GM15510 (cell line): ENCODE results near the gene ELL.
A peak's percentile ranks its signal among the peaks of the same experiment; 100 is the strongest.

ENCODE experiments used
- POLR2A ChIP-seq: IDR thresholded peaks from 3 replicates; pipeline ENCODE4 v1.6.1; 2011; ENCODE audit warnings: borderline replicate concordance; ENCODE audit not compliant: insufficient read length; ENCODE audit errors: extremely low read depth

Gene ELL

GRCh38 chr19:18539372-18539771, 17.5 kb upstream of the ELL start:
- TF ChIP-seq POLR2A, result no peak

GRCh38 chr19:18538115-18538514, 16.2 kb upstream of the ELL start:
- TF ChIP-seq POLR2A, result no peak

- TF ChIP-seq POLR2A, result no peak
Observed at GRCh38 chr19:18537431-18537830, 15.6 kb upstream of the ELL start.

GRCh38 chr19:18536475-18536874, 14.6 kb upstream of the ELL start:
- no peak for TF ChIP-seq POLR2A

- TF ChIP-seq POLR2A, result no peak
Observed at GRCh38 chr19:18533058-18533457, 11.2 kb upstream of the ELL start.

- no peak for TF ChIP-seq POLR2A
Observed at GRCh38 chr19:18532168-18532890, 10.5 kb upstream of the ELL start.

GRCh38 chr19:18531485-18531884, 9.6 kb upstream of the ELL start:
- no peak for TF ChIP-seq POLR2A

GRCh38 chr19:18529782-18530181, 7.9 kb upstream of the ELL start:
- TF ChIP-seq POLR2A, result no peak

- no peak for TF ChIP-seq POLR2A
Observed at GRCh38 chr19:18526316-18526715, 4.4 kb upstream of the ELL start.

- no peak for TF ChIP-seq POLR2A
Observed at GRCh38 chr19:18523841-18524240, 2.0 kb upstream of the ELL start.

- TF ChIP-seq POLR2A, result peak; percentile 57
Observed at GRCh38 chr19:18522124-18522861, 423 bp upstream of the ELL start.

- TF ChIP-seq POLR2A, result no peak
Observed at GRCh38 chr19:18520848-18521691, 800 bp downstream of the ELL start.

GRCh38 chr19:18519962-18520847, 1.7 kb downstream of the ELL start:
- TF ChIP-seq POLR2A, result no peak

GRCh38 chr19:18518639-18519038, 3.2 kb downstream of the ELL start:
- TF ChIP-seq POLR2A, result no peak
